HepG2 (cell line): ENCODE results near the gene ZNFX1. TPM values are rescaled to one million over a fixed set of nuclear protein-coding genes. Genes with fewer than 3 reads are reported as not detected.
A peak's percentile ranks its signal among the peaks of the same experiment; 100 is the strongest.

Source experiments
- CEBPG ChIP-seq: IDR thresholded peaks from 2 replicates; pipeline ENCODE4 v1.6.1; 2016
- CENPT ChIP-seq: sonication (generic); formaldehyde crosslinking; IDR thresholded peaks from 2 replicates; pipeline ENCODE4 v1.8.0; 2022; ENCODE audit warnings: low read depth, mild to moderate bottlenecking, moderate library complexity, missing genetic modification reagents
- ETV5 ChIP-seq: IDR thresholded peaks from 2 replicates; pipeline ENCODE4 v1.6.1; 2018; ENCODE audit warnings: missing biosample characterization, missing genetic modification reagents, inconsistent platforms, borderline replicate concordance
- GTF3A ChIP-seq: sonication (generic); formaldehyde crosslinking; conservative IDR thresholded peaks from 2 replicates; pipeline ENCODE4 v1.4.0; 2020; ENCODE audit warnings: mild to moderate bottlenecking, missing genetic modification reagents
- NFKBIZ ChIP-seq: IDR thresholded peaks from 2 replicates; pipeline ENCODE4 v1.6.1; 2018; ENCODE audit warnings: missing genetic modification reagents, missing compliant biosample characterization
- PCBP2 ChIP-seq: fragments of 200-400 bp; formaldehyde crosslinking; optimal IDR thresholded peaks from 2 replicates; pipeline ENCODE3; 2018; ENCODE audit warnings: low read length, low read depth; ENCODE audit not compliant: poor library complexity, severe bottlenecking
- SNAPC2 ChIP-seq: sonication (generic); formaldehyde crosslinking; IDR thresholded peaks from 2 replicates; pipeline ENCODE4 v1.8.1; 2022; ENCODE audit warnings: mild to moderate bottlenecking, missing genetic modification reagents
- SP2 ChIP-seq: sonication (generic); formaldehyde crosslinking; IDR thresholded peaks from 2 replicates; pipeline ENCODE4 v1.5.1; 2020; ENCODE audit warnings: mild to moderate bottlenecking, missing genetic modification reagents
- SSRP1 ChIP-seq: IDR thresholded peaks from 2 replicates; pipeline ENCODE4 v1.6.1; 2016; ENCODE audit warnings: control low read depth
- TCF7L2 ChIP-seq: IDR thresholded peaks from 2 replicates; pipeline ENCODE4 v1.6.1; 2011; ENCODE audit warnings: mild to moderate bottlenecking, low read depth, low read length, moderate library complexity
- TOE1 ChIP-seq: sonication (generic); formaldehyde crosslinking; IDR thresholded peaks from 2 replicates; pipeline ENCODE4 v1.4.0; 2020; ENCODE audit warnings: mild to moderate bottlenecking, missing genetic modification reagents
- ZBED4 ChIP-seq: sonication (generic); formaldehyde crosslinking; IDR thresholded peaks from 2 replicates; pipeline ENCODE4 v1.4.0; 2020; ENCODE audit warnings: missing genetic modification reagents, borderline replicate concordance
- ZFP1 ChIP-seq: IDR thresholded peaks from 2 replicates; pipeline ENCODE4 v1.6.1; 2016
- ZFP37 ChIP-seq: sonication (generic); formaldehyde crosslinking; IDR thresholded peaks from 2 replicates; pipeline ENCODE4 v1.4.0; 2020; ENCODE audit warnings: missing genetic modification reagents, borderline replicate concordance
- ZNF564 ChIP-seq: sonication (generic); formaldehyde crosslinking; IDR thresholded peaks from 2 replicates; pipeline ENCODE4 v1.8.1; 2023; ENCODE audit warnings: mild to moderate bottlenecking, missing genetic modification reagents
- ZNF619 ChIP-seq: sonication (generic); formaldehyde crosslinking; IDR thresholded peaks from 2 replicates; pipeline ENCODE4 v1.4.0; 2020; ENCODE audit warnings: mild to moderate bottlenecking, missing genetic modification reagents
- ZNF652 ChIP-seq: IDR thresholded peaks from 2 replicates; pipeline ENCODE4 v1.6.1; 2016; ENCODE audit warnings: low read depth, borderline replicate concordance
- ZNF788 ChIP-seq: sonication (generic); formaldehyde crosslinking; IDR thresholded peaks from 2 replicates; pipeline ENCODE4 v1.5.0; 2020; ENCODE audit warnings: mild to moderate bottlenecking, missing genetic modification reagents, borderline replicate concordance
- ZSCAN12 ChIP-seq: sonication (generic); formaldehyde crosslinking; IDR thresholded peaks from 2 replicates; pipeline ENCODE4 v1.9.0; 2021; ENCODE audit warnings: mild to moderate bottlenecking, missing genetic modification reagents
- polyA plus RNA-seq, 8 experiments: library from polyadenylated mRNA; depleted of rRNA in 3 of 8; stranded (reverse) in 7 of 8; unstranded in 1 of 8; fragments of >200 nt; fragmentation: Illumina TruSeq in 4 of 8; extraction: Trizol in 4 of 8; gene quantifications; 2 replicates each; pipeline versions ENCODE4 v1.2.1 to v1.2.3, GENCODE V29; 2011 to 2016; ENCODE audit warnings: low read depth in 4 of 8, missing spikeins in 1 of 8, mixed read lengths in 1 of 8; ENCODE audit not compliant: insufficient read depth in 1 of 8
- total RNA-seq, 5 experiments: library from RNA; depleted of rRNA; stranded (reverse); fragments of >200 nt; fragmentation: Illumina TruSeq; extraction: Trizol; gene quantifications; 2 replicates each; pipeline ENCODE4 v1.2.3, GENCODE V29; 2016; ENCODE audit warnings: low read depth in 1 of 5
- TF ChIP-seq, protein P1 (sequence below): sonication (generic); formaldehyde crosslinking; IDR thresholded peaks from 2 replicates; pipeline ENCODE4 v1.5.0; 2020; ENCODE audit warnings: mild to moderate bottlenecking, missing genetic modification reagents
- TF ChIP-seq, protein P2 (sequence below): sonication (generic); formaldehyde crosslinking; IDR thresholded peaks from 2 replicates; pipeline ENCODE4 v1.8.1; 2023; ENCODE audit warnings: mild to moderate bottlenecking, moderate library complexity, missing genetic modification reagents
- TF ChIP-seq, protein P3 (sequence below): sonication (generic); formaldehyde crosslinking; IDR thresholded peaks from 2 replicates; pipeline ENCODE4 v1.5.0; 2020; ENCODE audit warnings: missing genetic modification reagents

Gene ZNFX1
- total and polyA plus RNA-seq, 2 of the 13 experiments (the other 11 are each of a cell fraction or from before 2014, with no cell fraction given), result 2.9 to 11.1 TPM

GRCh38 chr20:49219091-49219923 lies 58.5 kb downstream of the ZNFX1 start, which contains the start of gene DDX27 (continued):
- TF ChIP-seq, protein P1, sequence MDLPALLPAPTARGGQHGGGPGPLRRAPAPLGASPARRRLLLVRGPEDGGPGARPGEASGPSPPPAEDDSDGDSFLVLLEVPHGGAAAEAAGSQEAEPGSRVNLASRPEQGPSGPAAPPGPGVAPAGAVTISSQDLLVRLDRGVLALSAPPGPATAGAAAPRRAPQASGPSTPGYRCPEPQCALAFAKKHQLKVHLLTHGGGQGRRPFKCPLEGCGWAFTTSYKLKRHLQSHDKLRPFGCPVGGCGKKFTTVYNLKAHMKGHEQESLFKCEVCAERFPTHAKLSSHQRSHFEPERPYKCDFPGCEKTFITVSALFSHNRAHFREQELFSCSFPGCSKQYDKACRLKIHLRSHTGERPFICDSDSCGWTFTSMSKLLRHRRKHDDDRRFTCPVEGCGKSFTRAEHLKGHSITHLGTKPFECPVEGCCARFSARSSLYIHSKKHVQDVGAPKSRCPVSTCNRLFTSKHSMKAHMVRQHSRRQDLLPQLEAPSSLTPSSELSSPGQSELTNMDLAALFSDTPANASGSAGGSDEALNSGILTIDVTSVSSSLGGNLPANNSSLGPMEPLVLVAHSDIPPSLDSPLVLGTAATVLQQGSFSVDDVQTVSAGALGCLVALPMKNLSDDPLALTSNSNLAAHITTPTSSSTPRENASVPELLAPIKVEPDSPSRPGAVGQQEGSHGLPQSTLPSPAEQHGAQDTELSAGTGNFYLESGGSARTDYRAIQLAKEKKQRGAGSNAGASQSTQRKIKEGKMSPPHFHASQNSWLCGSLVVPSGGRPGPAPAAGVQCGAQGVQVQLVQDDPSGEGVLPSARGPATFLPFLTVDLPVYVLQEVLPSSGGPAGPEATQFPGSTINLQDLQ (CRISPR knock-in tag), result no peak
- TF ChIP-seq SSRP1 (CRISPR knock-in tag) (peak; percentile 84; the same call in 1 of the 2 replicates), ZNF564 (CRISPR knock-in tag) (peak; percentile 62; the same call in 1 of the 2 replicates), ETV5 (peak; percentile 99), GTF3A (peak; percentile 93; the same call in 1 of the 2 replicates), ZNF788 (CRISPR knock-in tag) (peak; percentile 96; the same call in 1 of the 2 replicates), SNAPC2 (CRISPR knock-in tag) (peak; percentile 47), NFKBIZ (CRISPR knock-in tag) (peak; percentile 77; the same call in 1 of the 2 replicates), CENPT (CRISPR knock-in tag) (no peak), ZNF619 (CRISPR knock-in tag) (peak; percentile 90), ZFP1 (0 out of 2 replicates have a peak, but pooled peaks have one; percentile 47), CEBPG (peak; percentile 98), ZFP37 (CRISPR knock-in tag) (peak; percentile 98; the same call in 1 of the 2 replicates), PCBP2 (no peak), ZSCAN12 (CRISPR knock-in tag) (no peak), TOE1 (CRISPR knock-in tag) (no peak), SP2 (no peak), TCF7L2 (no peak), ZBED4 (peak; percentile 83), ZNF652 (CRISPR knock-in tag) (peak; percentile 21; the same call in 1 of the 2 replicates)
- TF ChIP-seq, protein P2, sequence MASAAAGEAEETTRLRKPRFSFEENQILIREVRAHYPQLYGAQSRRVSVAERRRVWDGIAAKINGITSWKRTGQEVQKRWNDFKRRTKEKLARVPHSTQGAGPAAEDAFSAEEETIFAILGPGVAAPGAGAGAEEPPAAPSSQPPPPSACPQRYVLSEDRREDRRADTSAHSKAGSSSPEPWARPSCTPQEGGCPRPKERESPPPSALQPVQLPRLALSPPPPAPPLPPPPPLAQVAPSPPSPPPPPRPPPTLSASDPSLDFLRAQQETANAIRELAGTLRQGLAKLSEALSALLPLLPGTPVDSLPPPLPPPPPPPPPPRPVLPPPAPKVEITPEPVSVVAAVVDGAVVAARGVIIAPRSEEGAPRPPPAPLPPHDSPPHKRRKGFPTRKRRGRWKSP (CRISPR knock-in tag), result peak; percentile 82; the same call in 1 of the 2 replicates
- TF ChIP-seq, protein P3, sequence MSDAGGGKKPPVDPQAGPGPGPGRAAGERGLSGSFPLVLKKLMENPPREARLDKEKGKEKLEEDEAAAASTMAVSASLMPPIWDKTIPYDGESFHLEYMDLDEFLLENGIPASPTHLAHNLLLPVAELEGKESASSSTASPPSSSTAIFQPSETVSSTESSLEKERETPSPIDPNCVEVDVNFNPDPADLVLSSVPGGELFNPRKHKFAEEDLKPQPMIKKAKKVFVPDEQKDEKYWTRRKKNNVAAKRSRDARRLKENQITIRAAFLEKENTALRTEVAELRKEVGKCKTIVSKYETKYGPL (CRISPR knock-in tag), result no peak
